Muscle layer of duodenum (tissue), 2 donors: ENCODE data around the gene SCFD2.
"Not testable (repeated sequence)": the region's sequence is repeated elsewhere in the genome, so short reads cannot be mapped to it uniquely, and the experiment has no call there.

Experiments
- H3K27ac ChIP-seq: one replicate; pipeline ENCODE4 v1.7.0; 2013; ENCODE audit warnings: mild to moderate bottlenecking, low read length
- H3K27me3 ChIP-seq: one replicate; pipeline ENCODE4 v1.7.0; 2013; ENCODE audit warnings: low read depth, mild to moderate bottlenecking, control low read depth, low read length
- H3K36me3 ChIP-seq, 2 donors: one replicate each; pipeline ENCODE4 v1.7.0; 2013; ENCODE audit warnings: low read length in 2 of 2, control low read depth in 1 of 2, mild to moderate bottlenecking in 1 of 2; ENCODE audit not compliant: insufficient read depth in 2 of 2, control insufficient read depth in 1 of 2
- H3K4me1 ChIP-seq, 2 donors: one replicate each; pipeline ENCODE4 v1.7.0; 2013; ENCODE audit warnings: low read length in 2 of 2, mild to moderate bottlenecking in 2 of 2, control low read depth in 1 of 2, moderate library complexity in 1 of 2; ENCODE audit not compliant: insufficient read depth in 2 of 2, control insufficient read depth in 1 of 2
- H3K4me3 ChIP-seq, 2 donors: one replicate each; pipeline ENCODE4 v1.7.0; 2013; ENCODE audit warnings: low read length in 2 of 2, low read depth in 1 of 2, mild to moderate bottlenecking in 1 of 2
- H3K9me3 ChIP-seq, 2 donors: one replicate each; pipeline ENCODE4 v1.7.0; 2013; ENCODE audit warnings: low read length in 2 of 2, control low read depth in 1 of 2, mild to moderate bottlenecking in 1 of 2; ENCODE audit not compliant: control insufficient read depth in 1 of 2
- donor health status: healthy.

SCFD2 gene

DNA sequence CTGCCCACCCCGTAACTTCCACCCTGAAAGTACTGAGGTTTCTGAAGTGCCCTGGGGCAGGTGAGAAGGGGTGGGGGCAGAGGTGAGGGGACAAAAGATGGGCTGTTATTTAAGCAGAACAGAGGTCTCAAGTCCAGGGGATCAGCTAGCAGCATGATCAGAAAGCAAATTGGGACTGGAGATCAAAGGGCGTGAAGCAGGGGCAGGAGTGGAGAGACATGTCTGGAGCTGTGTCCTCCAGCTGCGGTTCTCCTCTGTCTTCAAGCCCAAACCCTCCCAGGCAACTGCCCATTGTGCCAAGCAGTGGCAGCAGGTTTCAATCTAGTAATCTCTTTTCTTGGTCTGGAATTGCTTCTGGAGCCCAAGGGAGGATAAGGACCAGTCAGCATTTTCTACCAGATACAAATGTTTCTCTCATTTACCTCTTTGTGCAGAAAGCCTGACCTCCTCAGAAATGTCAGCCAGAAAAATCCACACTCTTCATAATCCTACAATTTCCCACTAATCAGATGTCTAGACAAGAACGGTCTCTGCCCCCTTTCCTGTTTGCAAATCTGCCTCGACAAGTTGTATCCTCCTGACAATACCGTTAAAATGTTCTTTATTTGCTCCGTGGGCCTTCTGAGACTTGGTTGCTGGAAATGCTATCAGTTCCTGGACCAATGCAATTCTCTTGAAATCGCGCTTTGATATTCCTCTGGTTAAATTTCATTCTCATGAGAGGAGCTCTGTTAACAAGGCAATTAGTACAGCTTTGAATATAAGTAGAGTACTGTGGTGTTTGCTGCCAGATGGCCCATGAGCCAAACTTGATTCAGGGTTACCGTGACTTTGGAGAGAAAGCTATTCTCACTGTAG lies 526.9 kb downstream of the SCFD2 start:
- Histone ChIP-seq H3K4me1 (peaks cover 7 to 13% of the 10 kb centered on the region in 2 donors), H3K27ac (no peak overlapping the region)

DNA sequence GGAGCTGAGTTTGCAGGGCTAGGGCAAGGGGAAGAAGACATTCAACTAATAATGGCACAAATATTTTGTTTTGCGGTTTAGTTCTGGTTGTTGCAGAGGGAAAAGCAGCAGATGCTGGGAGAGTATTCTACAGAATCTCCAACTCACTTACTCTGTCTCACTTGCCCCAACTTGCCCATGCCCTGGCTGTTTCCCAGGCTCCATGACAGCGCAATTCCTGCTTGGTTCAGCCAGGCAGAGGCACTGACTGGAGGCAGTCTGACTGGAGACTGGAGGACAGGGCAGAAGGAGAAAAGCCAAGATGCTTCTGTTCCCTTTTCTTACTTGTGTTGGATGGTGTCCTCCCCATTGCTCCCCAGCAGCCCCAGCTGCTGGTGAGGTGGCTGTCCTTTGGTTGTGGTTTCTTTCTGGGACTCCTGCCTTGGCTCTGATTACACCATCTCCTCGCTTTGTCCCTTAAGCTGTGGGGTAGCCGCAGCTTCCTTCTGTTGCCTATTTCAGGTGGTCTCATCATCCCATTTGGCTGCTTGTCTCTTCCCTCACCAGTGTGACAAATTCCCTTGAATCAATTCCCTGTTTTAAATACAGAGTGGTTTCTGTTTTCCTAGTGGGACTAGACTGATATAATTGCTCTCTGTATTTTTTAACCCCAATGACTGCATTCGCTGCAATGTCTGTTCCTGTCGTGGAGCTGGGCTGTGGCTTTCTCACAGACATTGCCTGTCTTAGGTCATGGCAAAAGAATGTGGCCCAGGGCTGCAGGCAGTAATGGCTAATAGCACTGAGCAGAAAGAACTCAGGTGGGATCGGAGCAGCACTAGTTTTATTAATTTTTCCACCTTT lies 527.9 kb downstream of the SCFD2 start:
- Histone ChIP-seq H3K4me3 (no peak overlapping the region), H3K4me1 (peaks cover 7 to 13% of the 10 kb centered on the region in 2 donors), H3K27ac (no peak overlapping the region), H3K9me3 (no peaks in the 10 kb centered on the region), H3K36me3 (no peaks in the 10 kb centered on the region), H3K27me3 (no peaks in the 10 kb centered on the region)

More for the DNA sequence above, 526.9 kb downstream of the SCFD2 start:
- no peaks in the 10 kb centered on the region for H3K36me3 ChIP-seq
- H3K4me3 ChIP-seq: no peak overlapping the region
- H3K9me3 ChIP-seq: no peaks in the 10 kb centered on the region
- no peaks in the 10 kb centered on the region for H3K27me3 ChIP-seq

DNA sequence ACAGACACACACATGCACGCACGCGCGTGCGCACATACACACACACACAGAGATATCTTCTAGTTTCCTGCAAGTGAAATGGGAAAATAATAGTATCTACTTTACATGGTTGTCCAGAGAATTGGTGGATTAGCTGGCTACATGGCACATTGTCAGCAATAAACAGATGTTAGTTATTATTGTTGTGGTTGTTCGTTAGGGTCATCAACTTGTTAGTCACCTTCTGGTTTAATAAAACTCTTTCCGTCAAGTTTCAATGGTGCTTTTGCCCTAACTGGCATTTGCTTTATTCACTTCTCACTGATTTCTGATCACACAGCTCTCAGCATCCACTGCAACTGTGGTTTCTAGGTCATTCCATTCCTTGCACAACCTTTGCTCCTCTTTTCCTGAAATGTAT lies 529.2 kb downstream of the SCFD2 start:
- Histone ChIP-seq H3K9me3 (no peaks in the 10 kb centered on the region), H3K27me3 (no peaks in the 10 kb centered on the region), H3K36me3 (no peaks in the 10 kb centered on the region), H3K27ac (no peak overlapping the region), H3K4me1 (peaks cover 1 to 6% of the 10 kb centered on the region in 2 donors), H3K4me3 (no peak overlapping the region)

DNA sequence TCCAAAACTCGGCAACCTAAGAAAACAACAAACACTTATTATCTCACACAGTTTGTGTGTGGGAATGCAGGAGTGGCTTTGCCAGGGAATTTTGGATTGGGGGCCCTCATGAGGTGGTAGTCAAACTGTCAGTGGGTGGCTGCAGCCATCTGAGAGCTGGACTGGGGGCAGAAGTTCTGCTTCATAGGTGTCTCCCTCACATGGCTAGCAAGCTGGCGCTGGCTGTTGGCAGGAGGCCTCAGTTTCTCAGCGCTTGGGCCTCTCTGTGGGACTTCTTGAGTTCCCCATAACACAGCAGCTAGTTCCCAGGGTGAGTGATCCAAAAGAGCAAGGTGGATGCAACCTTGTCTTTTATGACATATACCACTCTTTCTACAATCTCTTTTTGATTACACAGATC lies 529.7 kb downstream of the SCFD2 start:
- no peaks in the 10 kb centered on the region for H3K9me3 ChIP-seq
- H3K27me3 ChIP-seq: no peaks in the 10 kb centered on the region
- H3K27ac ChIP-seq: no peak overlapping the region
- H3K4me3 ChIP-seq: no peak overlapping the region
- H3K4me1 ChIP-seq: peaks cover 0 to under 1% of the 10 kb centered on the region in 2 donors
- H3K36me3 ChIP-seq: no peaks in the 10 kb centered on the region

DNA sequence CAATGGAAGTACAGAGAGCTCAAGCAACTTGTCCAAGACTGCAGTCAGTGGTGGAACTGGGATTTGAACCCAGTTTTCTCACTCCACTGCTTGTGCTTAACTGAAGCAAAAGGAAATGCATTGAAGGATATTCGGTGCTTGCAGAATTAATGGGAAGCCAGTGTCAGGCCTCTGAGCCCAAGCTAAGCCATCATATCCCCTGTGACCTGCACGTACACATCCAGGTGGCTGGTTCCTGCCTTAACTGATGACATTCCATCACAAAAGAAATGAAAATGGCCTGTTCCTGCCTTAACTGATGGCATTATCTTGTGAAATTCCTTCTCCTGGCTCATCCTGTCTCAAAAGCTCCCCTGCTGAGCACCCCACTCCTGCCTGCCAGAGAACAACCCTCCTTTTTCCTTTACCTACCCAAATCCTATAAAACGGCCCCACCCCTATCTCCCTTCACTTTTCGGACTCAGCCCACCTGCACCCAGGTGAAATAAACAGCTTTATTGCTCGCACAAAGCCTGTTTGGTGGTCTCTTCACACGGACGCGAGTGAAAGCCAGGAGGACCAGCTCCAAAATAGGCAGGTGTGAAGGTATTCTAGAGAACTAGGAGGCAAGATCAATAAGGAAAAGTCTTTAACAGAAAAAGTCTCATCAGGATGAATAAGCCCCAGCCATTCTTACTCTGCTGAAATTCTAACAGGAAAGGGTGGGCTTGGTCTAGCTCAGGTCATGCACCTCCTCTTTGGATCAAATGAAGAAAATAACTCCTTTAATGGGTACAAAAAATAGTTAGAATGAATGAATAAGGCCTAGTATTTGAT lies 531.0 kb downstream of the SCFD2 start:
- not testable (repeated sequence) for H3K4me3 ChIP-seq, H3K27ac ChIP-seq, H3K9me3 ChIP-seq, H3K4me1 ChIP-seq, H3K27me3 ChIP-seq, H3K36me3 ChIP-seq

DNA sequence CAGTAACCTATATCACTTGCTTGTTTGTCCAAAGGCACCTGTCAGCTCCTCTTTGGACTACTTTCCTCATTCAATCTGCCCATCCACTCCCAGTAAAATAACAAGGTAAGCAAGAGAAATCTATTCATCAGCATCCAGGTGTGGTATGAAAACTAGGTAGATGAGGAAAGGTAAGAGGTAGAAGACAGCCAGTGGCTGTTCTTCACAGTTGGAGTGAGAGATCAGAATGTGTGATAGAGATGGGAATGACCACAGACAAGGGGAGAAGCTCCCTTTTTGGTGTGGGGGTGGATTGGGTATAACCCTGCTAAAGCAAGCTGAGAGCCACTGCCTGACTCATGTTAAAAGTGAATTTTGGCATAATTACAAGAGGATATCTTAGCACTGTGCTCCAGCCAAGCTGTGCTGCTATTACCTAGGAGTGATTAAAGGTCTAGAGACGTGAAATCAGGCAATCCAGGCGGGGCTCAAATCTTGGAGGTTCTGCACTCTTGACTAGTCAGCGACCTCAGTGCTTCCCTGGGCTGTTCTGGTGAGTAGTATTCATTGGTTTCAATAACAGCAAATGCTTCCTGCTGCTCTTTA lies 531.8 kb downstream of the SCFD2 start:
- Histone ChIP-seq H3K36me3 (no peaks in the 10 kb centered on the region), H3K27me3 (no peaks in the 10 kb centered on the region), H3K4me3 (no peak overlapping the region), H3K9me3 (no peaks in the 10 kb centered on the region), H3K27ac (no peak overlapping the region), H3K4me1 (no peaks in the 10 kb centered on the region)

DNA sequence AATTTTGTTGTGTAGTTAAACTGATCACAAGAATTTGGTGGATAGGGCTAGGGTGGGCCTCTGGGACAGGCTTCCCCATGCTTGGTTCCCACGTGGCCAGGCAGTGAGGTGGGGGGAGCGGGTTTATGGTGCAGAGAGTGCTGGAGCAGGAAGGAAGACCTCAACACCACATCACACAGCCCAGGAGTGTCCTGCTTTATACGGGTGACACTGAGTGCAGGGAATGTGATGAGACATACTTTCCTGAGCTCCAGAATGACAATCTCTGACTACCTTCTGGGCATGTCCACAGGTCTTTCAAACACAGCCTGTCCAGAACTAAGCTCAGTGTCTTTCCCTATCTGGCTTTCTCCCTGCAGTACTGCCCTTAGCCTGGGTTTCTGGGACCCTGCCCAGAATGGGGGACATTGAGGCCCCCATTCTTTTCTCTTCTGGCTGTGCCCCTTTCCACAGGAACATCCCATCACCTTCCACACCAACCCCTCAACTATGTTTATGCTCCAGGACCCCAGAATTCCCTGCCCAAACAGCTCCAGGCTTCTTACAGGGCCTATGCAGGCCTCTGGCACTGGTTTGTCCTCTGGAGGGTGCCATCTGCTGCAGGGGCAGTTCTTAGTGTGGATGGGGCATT lies 540.3 kb downstream of the SCFD2 start:
- Histone ChIP-seq H3K9me3 (no peaks in the 10 kb centered on the region), H3K27me3 (no peaks in the 10 kb centered on the region), H3K36me3 (peaks cover 0 to 5% of the 10 kb centered on the region in 2 donors), H3K4me1 (peaks cover 0 to 12% of the 10 kb centered on the region in 2 donors), H3K4me3 (no peak overlapping the region), H3K27ac (no peak overlapping the region)

DNA sequence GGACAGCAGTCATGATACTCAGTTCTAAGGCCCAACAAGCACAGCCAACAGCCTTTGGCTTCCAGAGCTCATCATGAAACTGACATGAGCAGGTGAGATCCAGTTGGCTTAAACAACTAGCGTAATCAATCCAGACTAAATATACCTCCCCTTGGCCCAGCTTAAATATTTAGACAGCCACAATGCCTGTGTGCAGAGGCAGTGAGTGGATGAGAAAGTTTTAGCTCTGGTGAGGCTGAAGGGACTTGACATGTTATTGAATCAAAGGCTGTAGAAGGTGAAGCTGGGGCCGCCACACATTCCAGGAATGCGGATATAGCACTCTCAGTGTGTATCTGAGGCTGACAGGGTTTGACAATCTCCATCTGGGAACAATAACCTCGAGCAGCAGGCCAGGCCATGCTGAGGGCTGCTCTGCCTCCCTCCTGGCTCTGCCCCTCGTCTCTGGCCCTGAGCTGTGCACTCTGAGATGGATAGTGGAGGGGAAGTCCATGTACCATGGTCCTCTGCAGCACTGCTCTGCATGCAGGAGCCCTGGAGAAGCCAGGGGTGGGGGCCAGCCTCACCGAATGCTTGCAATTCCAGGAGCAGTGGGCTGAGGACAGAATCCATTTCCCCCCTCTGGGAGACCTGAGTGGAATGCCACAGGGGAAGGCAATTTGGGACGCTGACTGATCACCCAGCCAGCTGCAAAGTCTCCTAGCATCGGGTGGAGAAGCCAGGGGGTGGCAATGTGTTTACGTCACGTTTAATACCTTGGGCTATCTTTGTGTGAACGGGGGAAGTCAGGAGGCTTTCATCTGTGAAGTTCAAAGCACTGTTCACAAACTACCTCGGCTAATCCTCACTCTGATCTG lies 541.0 kb downstream of the SCFD2 start:
- Histone ChIP-seq H3K36me3 (peaks cover 0 to 5% of the 10 kb centered on the region in 2 donors), H3K4me1 (peaks cover 0 to 12% of the 10 kb centered on the region in 2 donors), H3K27ac (no peak overlapping the region), H3K4me3 (no peak overlapping the region), H3K27me3 (no peaks in the 10 kb centered on the region), H3K9me3 (no peaks in the 10 kb centered on the region)

DNA sequence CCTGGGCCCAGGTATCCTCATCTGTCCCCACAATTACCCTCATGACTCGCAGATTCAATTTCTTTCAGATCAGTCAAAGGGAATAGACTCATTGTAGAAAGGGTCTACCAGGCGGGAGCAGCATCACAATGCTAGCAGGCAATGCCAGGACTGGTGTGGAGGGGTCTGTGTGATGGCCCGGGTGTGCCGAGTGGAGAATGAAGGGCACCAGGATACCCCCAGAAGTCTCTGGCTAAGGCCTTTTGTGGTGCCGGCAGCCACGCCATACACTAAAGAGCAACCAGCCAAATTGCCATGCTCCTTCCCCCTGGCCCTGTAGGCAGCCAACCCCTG lies 541.6 kb downstream of the SCFD2 start:
- Histone ChIP-seq H3K27me3 (no peaks in the 10 kb centered on the region), H3K27ac (no peak overlapping the region), H3K4me1 (peaks cover 0 to 12% of the 10 kb centered on the region in 2 donors), H3K4me3 (no peak overlapping the region), H3K36me3 (peaks cover 0 to 5% of the 10 kb centered on the region in 2 donors), H3K9me3 (no peaks in the 10 kb centered on the region)

DNA sequence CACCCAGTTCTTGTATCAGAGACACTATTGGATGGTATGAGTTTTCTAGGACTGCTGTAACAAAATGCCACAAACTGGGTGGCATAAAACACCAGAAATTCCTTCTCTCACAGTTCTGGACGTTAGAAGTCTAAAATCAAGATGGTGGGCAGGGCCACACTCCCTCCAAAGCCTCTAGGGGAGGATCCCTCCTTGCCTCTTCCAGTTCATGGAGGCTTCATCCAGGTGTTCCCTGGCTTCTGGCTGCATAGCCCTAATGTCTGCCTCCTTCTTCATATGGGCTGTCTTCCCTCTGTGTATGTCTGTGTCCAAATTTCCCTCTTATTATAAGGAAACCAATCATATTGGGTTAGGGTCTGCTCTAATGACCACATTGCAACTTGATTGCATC lies 542.2 kb downstream of the SCFD2 start:
- no peaks in the 10 kb centered on the region for H3K9me3 ChIP-seq
- no peak overlapping the region for H3K4me3 ChIP-seq
- H3K27ac ChIP-seq: no peak overlapping the region
- H3K27me3 ChIP-seq: no peaks in the 10 kb centered on the region
- H3K36me3 ChIP-seq: peaks cover 0 to 5% of the 10 kb centered on the region in 2 donors
- peaks cover 0 to 12% of the 10 kb centered on the region in 2 donors for H3K4me1 ChIP-seq
